ENCODE measurements around the gene ZBED2.

DNA sequence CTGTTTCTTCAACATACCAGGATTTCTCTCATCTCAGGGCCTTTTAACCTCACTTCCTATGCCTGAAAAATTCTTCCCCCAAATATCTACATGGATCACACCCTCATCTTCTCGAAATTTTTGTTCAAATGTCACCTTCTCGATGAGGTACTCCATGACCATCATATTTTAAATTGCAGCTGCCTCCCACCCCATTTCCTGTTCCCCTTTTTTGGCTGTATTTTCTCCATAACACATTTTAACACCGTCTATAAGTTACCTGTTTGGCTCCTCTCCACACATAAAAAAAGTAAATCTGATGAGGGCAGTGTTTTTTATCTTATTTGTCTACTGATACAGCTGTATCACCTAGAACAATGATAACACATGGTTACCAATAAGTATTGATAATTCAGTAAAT, 20.7 kb upstream of the ZBED2 start:
- TF ChIP-seq, protein P1, sequence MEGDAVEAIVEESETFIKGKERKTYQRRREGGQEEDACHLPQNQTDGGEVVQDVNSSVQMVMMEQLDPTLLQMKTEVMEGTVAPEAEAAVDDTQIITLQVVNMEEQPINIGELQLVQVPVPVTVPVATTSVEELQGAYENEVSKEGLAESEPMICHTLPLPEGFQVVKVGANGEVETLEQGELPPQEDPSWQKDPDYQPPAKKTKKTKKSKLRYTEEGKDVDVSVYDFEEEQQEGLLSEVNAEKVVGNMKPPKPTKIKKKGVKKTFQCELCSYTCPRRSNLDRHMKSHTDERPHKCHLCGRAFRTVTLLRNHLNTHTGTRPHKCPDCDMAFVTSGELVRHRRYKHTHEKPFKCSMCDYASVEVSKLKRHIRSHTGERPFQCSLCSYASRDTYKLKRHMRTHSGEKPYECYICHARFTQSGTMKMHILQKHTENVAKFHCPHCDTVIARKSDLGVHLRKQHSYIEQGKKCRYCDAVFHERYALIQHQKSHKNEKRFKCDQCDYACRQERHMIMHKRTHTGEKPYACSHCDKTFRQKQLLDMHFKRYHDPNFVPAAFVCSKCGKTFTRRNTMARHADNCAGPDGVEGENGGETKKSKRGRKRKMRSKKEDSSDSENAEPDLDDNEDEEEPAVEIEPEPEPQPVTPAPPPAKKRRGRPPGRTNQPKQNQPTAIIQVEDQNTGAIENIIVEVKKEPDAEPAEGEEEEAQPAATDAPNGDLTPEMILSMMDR (IDR thresholded peaks at IDR 0.05): no peak
- no peak for TF ChIP-seq POLR2A (IDR thresholded peaks at IDR 0.05)

All from lower leg skin (tissue), 3 donors.